HepG2 (cell line): ENCODE results near the gene ECM1. TPM values are rescaled to one million over a fixed set of nuclear protein-coding genes. Genes with fewer than 3 reads are reported as not detected.

ENCODE experiments used
- ASH2L ChIP-seq: fragments of 300-600, 200-600 bp; sonication (generic); IDR thresholded peaks from 2 replicates; pipeline ENCODE4 v1.7.0; 2017; ENCODE audit warnings: low read depth, mild to moderate bottlenecking, moderate library complexity, mixed read lengths, low read length; ENCODE audit not compliant: insufficient read length
- KLF6 ChIP-seq: IDR thresholded peaks from 2 replicates; pipeline ENCODE4 v1.8.0; 2016; ENCODE audit warnings: missing biosample characterization, missing genetic modification reagents
- SAP130 ChIP-seq: IDR thresholded peaks from 2 replicates; pipeline ENCODE4 v1.6.1; 2016; ENCODE audit warnings: low read depth
- SIN3A ChIP-seq: IDR thresholded peaks from 2 replicates; pipeline ENCODE4 v1.6.1; 2011; ENCODE audit warnings: low read depth, mild to moderate bottlenecking, control low read depth, low read length, borderline replicate concordance
- SKI ChIP-seq: fragments of 450-650 bp; IDR thresholded peaks from one replicate; pipeline ENCODE4 v1.6.1; 2018; ENCODE audit warnings: mild to moderate bottlenecking; ENCODE audit not compliant: partially characterized antibody
- SP4 ChIP-seq: sonication (generic); formaldehyde crosslinking; IDR thresholded peaks from 2 replicates; pipeline ENCODE4 v1.8.1; 2023; ENCODE audit warnings: mild to moderate bottlenecking, missing genetic modification reagents
- SRSF1 ChIP-seq: fragments of 200-400 bp; formaldehyde crosslinking; optimal IDR thresholded peaks from 2 replicates; pipeline ENCODE3; 2017; ENCODE audit warnings: mild to moderate bottlenecking, low read depth, low read length, moderate library complexity
- THAP8 ChIP-seq: sonication (generic); formaldehyde crosslinking; IDR thresholded peaks from 2 replicates; pipeline ENCODE4 v1.5.1; 2020; ENCODE audit warnings: missing genetic modification reagents, mild to moderate bottlenecking, borderline replicate concordance
- TIGD3 ChIP-seq: sonication (generic); formaldehyde crosslinking; IDR thresholded peaks from 2 replicates; pipeline ENCODE4 v1.5.1; 2020; ENCODE audit warnings: mild to moderate bottlenecking, missing genetic modification reagents, borderline replicate concordance
- USF2 ChIP-seq, 2 experiments: sonication (generic) in 1 of 2; formaldehyde crosslinking in 1 of 2; IDR thresholded peaks; 2 replicates each; pipeline versions ENCODE4 v1.5.1 to v1.6.1; 2011 to 2020; ENCODE audit warnings: borderline replicate concordance in 1 of 2, low read depth in 1 of 2, low read length in 1 of 2, mild to moderate bottlenecking in 1 of 2, missing genetic modification reagents in 1 of 2, moderate library complexity in 1 of 2
- ZBTB40 ChIP-seq, 2 experiments: fragments of 450-650 bp in 1 of 2; sonication (generic) in 1 of 2; formaldehyde crosslinking in 1 of 2; IDR thresholded peaks; 2 replicates each; pipeline versions ENCODE4 v1.6.1 to v1.8.0; 2016 to 2022; ENCODE audit warnings: antibody characterized with exemption in 1 of 2, mild to moderate bottlenecking in 1 of 2, missing genetic modification reagents in 1 of 2
- ZNF639 ChIP-seq: conservative IDR thresholded peaks from 2 replicates; pipeline ENCODE4 v1.6.1; 2018; ENCODE audit warnings: missing genetic modification reagents
- polyA plus RNA-seq, 8 experiments: library from polyadenylated mRNA; depleted of rRNA in 3 of 8; stranded (reverse) in 7 of 8; unstranded in 1 of 8; fragments of >200 nt; fragmentation: Illumina TruSeq in 4 of 8; extraction: Trizol in 4 of 8; gene quantifications; 2 replicates each; pipeline versions ENCODE4 v1.2.1 to v1.2.3, GENCODE V29; 2011 to 2016; ENCODE audit warnings: low read depth in 4 of 8, missing spikeins in 1 of 8, mixed read lengths in 1 of 8; ENCODE audit not compliant: insufficient read depth in 1 of 8
- total RNA-seq, 5 experiments: library from RNA; depleted of rRNA; stranded (reverse); fragments of >200 nt; fragmentation: Illumina TruSeq; extraction: Trizol; gene quantifications; 2 replicates each; pipeline ENCODE4 v1.2.3, GENCODE V29; 2016; ENCODE audit warnings: low read depth in 1 of 5

ECM1 gene
- total and polyA plus RNA-seq, 2 of the 13 experiments (the other 11 are each of a cell fraction or from before 2014, with no cell fraction given) = 0.42 to 1.0 TPM

GRCh38 chr1:150561254-150561973 lies 53.5 kb downstream of the ECM1 start (continued):
- no peak for TF ChIP-seq ZBTB40 (IDR thresholded peaks at IDR 0.05)
- no peak for TF ChIP-seq ZBTB40 (CRISPR knock-in tag; IDR thresholded peaks at IDR 0.05)
- TF ChIP-seq THAP8 (CRISPR knock-in tag) = peak; percentile 64; the same call in 1 of the 2 replicates
- 0 out of 2 replicates have a peak, but pooled peaks have one; percentile 37 for TF ChIP-seq TIGD3 (CRISPR knock-in tag)
- TF ChIP-seq SAP130 = peak; percentile 67
- peak; percentile 79 for TF ChIP-seq ASH2L
- 0 out of 2 replicates have a peak, but pooled peaks have one; percentile 8 for TF ChIP-seq ZNF639
- peak; percentile 36; the same call in 1 of the 2 replicates for TF ChIP-seq SIN3A
- TF ChIP-seq KLF6 (CRISPR knock-in tag) = 0 out of 2 replicates have a peak, but pooled peaks have one; percentile 30
- peak; percentile 8 for TF ChIP-seq SRSF1
- peak; percentile 24; the same call in 1 of the 2 replicates for TF ChIP-seq SP4
- TF ChIP-seq SKI = no peak
- TF ChIP-seq USF2 (IDR thresholded peaks at IDR 0.05; ENCODE audit: low read depth, low read length) = no peak
- TF ChIP-seq USF2 (CRISPR knock-in tag; IDR thresholded peaks at IDR 0.05; ENCODE audit: borderline replicate concordance) = no peak
